Measurements from ENCODE around the gene TBX15.

GRCh38 chr1:118944546-118944945 lies 43.6 kb downstream of the TBX15 start:
- TF ChIP-seq CTCF (IDR thresholded peaks at IDR 0.05) (no peak), EZH2 (IDR thresholded peaks at IDR 0.05) (no peak), EZH2phosphoT487 (IDR thresholded peaks at IDR 0.05) (no peak)
